ENCODE data around the gene ZNF830. TPM values are rescaled to one million over a fixed set of nuclear protein-coding genes. Genes with fewer than 3 reads are reported as not detected.

The ZNF830 gene
- total RNA-seq, 1 donor from 2014 or later = 21.3 TPM

- Mint-ChIP-seq H3K36me3 (ENCODE audit: insufficient read depth) (peaks cover 22% of the 10 kb centered on the region), H3K9me3 (ENCODE audit: low read depth) (no peaks in the 10 kb centered on the region), H3K27me3 (no peaks in the 10 kb centered on the region), H3K4me1 (ENCODE audit: low read depth) (no peaks in the 10 kb centered on the region), H3K27ac (no peak overlapping the region), H3K4me3 (ENCODE audit: low read depth) (no peak overlapping the region)
- TF ChIP-seq, protein P1, sequence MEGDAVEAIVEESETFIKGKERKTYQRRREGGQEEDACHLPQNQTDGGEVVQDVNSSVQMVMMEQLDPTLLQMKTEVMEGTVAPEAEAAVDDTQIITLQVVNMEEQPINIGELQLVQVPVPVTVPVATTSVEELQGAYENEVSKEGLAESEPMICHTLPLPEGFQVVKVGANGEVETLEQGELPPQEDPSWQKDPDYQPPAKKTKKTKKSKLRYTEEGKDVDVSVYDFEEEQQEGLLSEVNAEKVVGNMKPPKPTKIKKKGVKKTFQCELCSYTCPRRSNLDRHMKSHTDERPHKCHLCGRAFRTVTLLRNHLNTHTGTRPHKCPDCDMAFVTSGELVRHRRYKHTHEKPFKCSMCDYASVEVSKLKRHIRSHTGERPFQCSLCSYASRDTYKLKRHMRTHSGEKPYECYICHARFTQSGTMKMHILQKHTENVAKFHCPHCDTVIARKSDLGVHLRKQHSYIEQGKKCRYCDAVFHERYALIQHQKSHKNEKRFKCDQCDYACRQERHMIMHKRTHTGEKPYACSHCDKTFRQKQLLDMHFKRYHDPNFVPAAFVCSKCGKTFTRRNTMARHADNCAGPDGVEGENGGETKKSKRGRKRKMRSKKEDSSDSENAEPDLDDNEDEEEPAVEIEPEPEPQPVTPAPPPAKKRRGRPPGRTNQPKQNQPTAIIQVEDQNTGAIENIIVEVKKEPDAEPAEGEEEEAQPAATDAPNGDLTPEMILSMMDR (IDR thresholded peaks at IDR 0.05; ENCODE audit: unreplicated experiment) = no peak
- no peak for DNase-seq (ENCODE audit: low spot score, unreplicated experiment)
Measured at GRCh38 chr17:35006345-35006744, 45.0 kb downstream of the ZNF830 start.

- no peak overlapping the region for H3K27ac Mint-ChIP-seq
- DNase-seq (ENCODE audit: low spot score, unreplicated experiment) = no peak
- no peaks in the 10 kb centered on the region for H3K9me3 Mint-ChIP-seq (ENCODE audit: low read depth)
- H3K4me3 Mint-ChIP-seq (ENCODE audit: low read depth) = no peak overlapping the region
- TF ChIP-seq, protein P1 (IDR thresholded peaks at IDR 0.05; ENCODE audit: unreplicated experiment) = no peak
- H3K27me3 Mint-ChIP-seq = no peaks in the 10 kb centered on the region
- H3K36me3 Mint-ChIP-seq (ENCODE audit: insufficient read depth) = peaks cover 22% of the 10 kb centered on the region
- H3K4me1 Mint-ChIP-seq (ENCODE audit: low read depth) = peaks cover 3% of the 10 kb centered on the region
Measured at GRCh38 chr17:35006961-35007360, 45.6 kb downstream of the ZNF830 start.

DNA sequence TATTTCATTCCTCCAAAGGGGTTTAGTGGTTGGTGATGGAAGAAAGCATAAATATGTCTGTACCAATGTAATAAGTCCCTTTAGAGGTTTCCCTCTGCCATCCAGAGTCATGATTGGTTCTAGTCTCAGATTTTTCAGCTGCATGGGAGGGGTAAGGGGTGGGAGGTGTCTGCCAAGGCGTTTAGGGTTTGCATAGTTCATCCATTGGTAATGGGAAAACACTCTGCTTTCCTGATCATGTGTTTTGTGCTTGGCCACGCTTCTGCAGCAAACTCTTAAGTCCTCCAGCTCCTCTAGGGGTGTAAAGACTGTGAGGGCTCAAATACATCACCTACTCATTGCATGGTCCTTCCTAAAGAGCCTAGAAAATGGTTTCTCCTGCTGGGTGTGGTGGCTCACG lies 48.8 kb downstream of the ZNF830 start:
- Mint-ChIP-seq H3K4me1 (ENCODE audit: low read depth) (peaks cover 8% of the 10 kb centered on the region), H3K4me3 (ENCODE audit: low read depth) (no peak overlapping the region), H3K27ac (no peak overlapping the region), H3K27me3 (no peaks in the 10 kb centered on the region), H3K36me3 (ENCODE audit: insufficient read depth) (peaks cover 13% of the 10 kb centered on the region), H3K9me3 (ENCODE audit: low read depth) (no peaks in the 10 kb centered on the region)
- TF ChIP-seq, protein P1 (IDR thresholded peaks at IDR 0.05; ENCODE audit: unreplicated experiment) = no peak
- DNase-seq (ENCODE audit: low spot score, unreplicated experiment) = no peak

GRCh38 chr17:35011671-35012216 lies 50.4 kb downstream of the ZNF830 start:
- H3K4me1 Mint-ChIP-seq (ENCODE audit: low read depth) = peaks cover 8% of the 10 kb centered on the region
- H3K4me3 Mint-ChIP-seq (ENCODE audit: low read depth) = no peak overlapping the region
- TF ChIP-seq, protein P1 (IDR thresholded peaks at IDR 0.05; ENCODE audit: unreplicated experiment) = no peak
- no peak for DNase-seq (ENCODE audit: low spot score, unreplicated experiment)
- peak overlapping the region; percentile 23 for H3K27ac Mint-ChIP-seq
- H3K36me3 Mint-ChIP-seq (ENCODE audit: insufficient read depth) = peaks cover 13% of the 10 kb centered on the region
- H3K9me3 Mint-ChIP-seq (ENCODE audit: low read depth) = no peaks in the 10 kb centered on the region
- H3K27me3 Mint-ChIP-seq = no peaks in the 10 kb centered on the region

Other genes starting within 250 kb of the ZNF830 start
- 1.6 and 1.7 TPM in 2 replicates for gene CCT6B, start 80 bp upstream of the ZNF830 start, total RNA-seq
- 101 TPM in 2 replicates for gene LIG3, start 19.0 kb downstream of the ZNF830 start, total RNA-seq
- 34.0 and 35.2 TPM in 2 replicates for gene RFFL, start 102.2 kb downstream of the ZNF830 start, total RNA-seq
- gene RAD51D, start 158.3 kb downstream of the ZNF830 start, total RNA-seq = 16.0 and 18.8 TPM in 2 replicates
- not detected in 2 replicates for gene FNDC8, start 160.1 kb downstream of the ZNF830 start, total RNA-seq
- gene NLE1, start 180.8 kb downstream of the ZNF830 start, total RNA-seq = 18.1 and 19.5 TPM in 2 replicates
- gene UNC45B, start 186.3 kb downstream of the ZNF830 start, total RNA-seq = not detected in 2 replicates
- not detected in 2 replicates for gene SLC35G3, start 232.9 kb downstream of the ZNF830 start, total RNA-seq